Measurements from ENCODE around the gene TP53AIP1. TPM values are rescaled to one million over a fixed set of nuclear protein-coding genes. Genes with fewer than 3 reads are reported as not detected.
"Not testable (repeated sequence)": the region's sequence is repeated elsewhere in the genome, so short reads cannot be mapped to it uniquely, and the experiment has no call there.

TP53AIP1 gene
- total RNA-seq, 2 donors from 2014 or later = not detected

DNA sequence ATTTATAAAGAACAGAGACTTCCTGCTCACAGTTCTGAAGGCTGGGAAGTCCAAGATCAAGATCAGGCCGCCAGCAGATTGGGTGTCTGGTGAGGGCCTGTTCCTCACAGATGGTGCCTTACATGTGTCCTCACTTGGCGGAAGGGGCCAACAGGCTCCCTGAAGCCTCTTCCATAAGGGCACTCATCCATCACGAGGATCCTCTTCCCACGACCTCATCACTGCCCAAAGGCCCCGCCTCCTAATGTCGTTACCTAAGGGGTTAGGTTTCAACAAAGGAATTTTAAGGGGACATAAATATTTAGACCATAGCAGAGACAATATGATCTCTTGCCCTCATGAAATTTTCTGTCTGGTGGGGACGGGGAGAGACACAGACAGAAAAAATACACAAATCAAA is 18.6 kb downstream of the TP53AIP1 start:
- Histone ChIP-seq H3K27ac (ENCODE audit: low read depth, low read length) (no peak overlapping the region), H3K9me3 (ENCODE audit: control insufficient read depth, low read length) (no peaks in the 10 kb centered on the region), H3K4me1 (ENCODE audit: control insufficient read depth, insufficient read depth, low read length) (no peaks in the 10 kb centered on the region), H3K36me3 (ENCODE audit: control insufficient read depth, insufficient read depth, low read length) (no peaks in the 10 kb centered on the region), H3K4me3 (ENCODE audit: low read length) (no peak overlapping the region), H3K9ac (ENCODE audit: extremely low read depth, low read length, poor library complexity, severe bottlenecking) (no peak overlapping the region), H3K27me3 (ENCODE audit: control insufficient read depth, insufficient read depth, low read length, poor library complexity, severe bottlenecking) (no peaks in the 10 kb centered on the region)
- no peak for DNase-seq
- Mint-ChIP-seq H3K27me3 (ENCODE audit: insufficient read depth) (peaks cover 26% of the 10 kb centered on the region), H3K27ac (no peak overlapping the region), H3K4me3 (no peak overlapping the region), H3K36me3 (ENCODE audit: low read depth) (no peaks in the 10 kb centered on the region), H3K9me3 (no peaks in the 10 kb centered on the region), H3K4me1 (peaks cover 8% of the 10 kb centered on the region)
- WGBS, 2 experiments (ENCODE audit: insufficient coverage in 1 of 2, insufficient read length in 1 of 2) = 80 to 94% methylated on average over 3 to 7 of the region's 7 CpGs
- TF ChIP-seq, protein P1, sequence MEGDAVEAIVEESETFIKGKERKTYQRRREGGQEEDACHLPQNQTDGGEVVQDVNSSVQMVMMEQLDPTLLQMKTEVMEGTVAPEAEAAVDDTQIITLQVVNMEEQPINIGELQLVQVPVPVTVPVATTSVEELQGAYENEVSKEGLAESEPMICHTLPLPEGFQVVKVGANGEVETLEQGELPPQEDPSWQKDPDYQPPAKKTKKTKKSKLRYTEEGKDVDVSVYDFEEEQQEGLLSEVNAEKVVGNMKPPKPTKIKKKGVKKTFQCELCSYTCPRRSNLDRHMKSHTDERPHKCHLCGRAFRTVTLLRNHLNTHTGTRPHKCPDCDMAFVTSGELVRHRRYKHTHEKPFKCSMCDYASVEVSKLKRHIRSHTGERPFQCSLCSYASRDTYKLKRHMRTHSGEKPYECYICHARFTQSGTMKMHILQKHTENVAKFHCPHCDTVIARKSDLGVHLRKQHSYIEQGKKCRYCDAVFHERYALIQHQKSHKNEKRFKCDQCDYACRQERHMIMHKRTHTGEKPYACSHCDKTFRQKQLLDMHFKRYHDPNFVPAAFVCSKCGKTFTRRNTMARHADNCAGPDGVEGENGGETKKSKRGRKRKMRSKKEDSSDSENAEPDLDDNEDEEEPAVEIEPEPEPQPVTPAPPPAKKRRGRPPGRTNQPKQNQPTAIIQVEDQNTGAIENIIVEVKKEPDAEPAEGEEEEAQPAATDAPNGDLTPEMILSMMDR (conservative IDR thresholded peaks at IDR 0.05) = no peak

- H3K4me3 Mint-ChIP-seq = no peak overlapping the region
- WGBS, 2 experiments (ENCODE audit: insufficient coverage in 1 of 2, insufficient read length in 1 of 2) = 92 to 100% methylated on average over 3 to 4 of the region's 4 CpGs
- TF ChIP-seq, protein P1 (conservative IDR thresholded peaks at IDR 0.05) = no peak
These were observed 20.9 kb downstream of the TP53AIP1 start for GRCh38 chr11:128921793-128922192.

GRCh38 chr11:128920666-128921065 is 22.0 kb downstream of the TP53AIP1 start:
- no peaks in the 10 kb centered on the region for H3K4me1 ChIP-seq (ENCODE audit: control insufficient read depth, insufficient read depth, low read length)
- no peak for DNase-seq
- no peaks in the 10 kb centered on the region for H3K9me3 Mint-ChIP-seq
- no peak overlapping the region for H3K9ac ChIP-seq (ENCODE audit: extremely low read depth, low read length, poor library complexity, severe bottlenecking)
- H3K36me3 ChIP-seq (ENCODE audit: control insufficient read depth, insufficient read depth, low read length) = no peaks in the 10 kb centered on the region
- TF ChIP-seq, protein P1 (conservative IDR thresholded peaks at IDR 0.05) = no peak
- no peaks in the 10 kb centered on the region for H3K27me3 ChIP-seq (ENCODE audit: control insufficient read depth, insufficient read depth, low read length, poor library complexity, severe bottlenecking)
- WGBS, 2 experiments (ENCODE audit: insufficient coverage in 1 of 2, insufficient read length in 1 of 2) = 94 to 97% methylated on average over 12 to 15 of the region's 15 CpGs
- H3K27ac Mint-ChIP-seq = no peak overlapping the region
- no peaks in the 10 kb centered on the region for H3K9me3 ChIP-seq (ENCODE audit: control insufficient read depth, low read length)
- H3K27me3 Mint-ChIP-seq (ENCODE audit: insufficient read depth) = peaks cover 13% of the 10 kb centered on the region
- peaks cover 2% of the 10 kb centered on the region for H3K4me1 Mint-ChIP-seq
- H3K4me3 Mint-ChIP-seq = no peak overlapping the region
- H3K27ac ChIP-seq (ENCODE audit: low read depth, low read length) = no peak overlapping the region
- H3K4me3 ChIP-seq (ENCODE audit: low read length) = no peak overlapping the region
- no peaks in the 10 kb centered on the region for H3K36me3 Mint-ChIP-seq (ENCODE audit: low read depth)

More at GRCh38 chr11:128921793-128922192, 20.9 kb downstream of the TP53AIP1 start:
- H3K4me1 ChIP-seq (ENCODE audit: control insufficient read depth, insufficient read depth, low read length) = no peaks in the 10 kb centered on the region
- Mint-ChIP-seq H3K27ac (no peak overlapping the region), H3K27me3 (ENCODE audit: insufficient read depth) (peaks cover 18% of the 10 kb centered on the region), H3K36me3 (ENCODE audit: low read depth) (no peaks in the 10 kb centered on the region), H3K4me1 (peaks cover 8% of the 10 kb centered on the region), H3K9me3 (no peaks in the 10 kb centered on the region)
- H3K9me3 ChIP-seq (ENCODE audit: control insufficient read depth, low read length) = no peaks in the 10 kb centered on the region
- H3K4me3 ChIP-seq (ENCODE audit: low read length) = no peak overlapping the region
- no peaks in the 10 kb centered on the region for H3K27me3 ChIP-seq (ENCODE audit: control insufficient read depth, insufficient read depth, low read length, poor library complexity, severe bottlenecking)
- no peak for DNase-seq
- no peak overlapping the region for H3K27ac ChIP-seq (ENCODE audit: low read depth, low read length)
- no peaks in the 10 kb centered on the region for H3K36me3 ChIP-seq (ENCODE audit: control insufficient read depth, insufficient read depth, low read length)
- H3K9ac ChIP-seq (ENCODE audit: extremely low read depth, low read length, poor library complexity, severe bottlenecking) = no peak overlapping the region

- H3K27me3 ChIP-seq (ENCODE audit: control insufficient read depth, insufficient read depth, low read length, poor library complexity, severe bottlenecking); H3K4me1 ChIP-seq (ENCODE audit: control insufficient read depth, insufficient read depth, low read length); H3K36me3 ChIP-seq (ENCODE audit: control insufficient read depth, insufficient read depth, low read length); H3K9me3 ChIP-seq (ENCODE audit: control insufficient read depth, low read length); H3K9ac ChIP-seq (ENCODE audit: extremely low read depth, low read length, poor library complexity, severe bottlenecking); H3K27ac ChIP-seq (ENCODE audit: low read depth, low read length); H3K4me3 ChIP-seq (ENCODE audit: low read length); H3K9me3 Mint-ChIP-seq; DNase-seq; H3K27me3 Mint-ChIP-seq (ENCODE audit: insufficient read depth); H3K27ac Mint-ChIP-seq; H3K36me3 Mint-ChIP-seq (ENCODE audit: low read depth); H3K4me3 Mint-ChIP-seq; H3K4me1 Mint-ChIP-seq: not testable (repeated sequence)
- 58 to 73% methylated on average over 5 to 7 of the region's 7 CpGs for WGBS, 2 experiments (ENCODE audit: insufficient coverage in 1 of 2, insufficient read length in 1 of 2)
These were observed 23.0 kb downstream of the TP53AIP1 start for GRCh38 chr11:128919635-128920034.
